Measurements from ENCODE around the gene FSTL4.
A peak's percentile ranks its signal among the peaks of the same experiment; 100 is the strongest.
"Not testable (repeated sequence)": the region's sequence is repeated elsewhere in the genome, so short reads cannot be mapped to it uniquely, and the experiment has no call there.

FSTL4 gene

GRCh38 chr5:133552925-133553525, 59.3 kb downstream of the FSTL4 start:
- DNase-seq (ENCODE audit: low spot score): peak; percentile 64

- DNase-seq (ENCODE audit: low spot score): no peak
Observed at GRCh38 chr5:133546500-133546899, 65.8 kb downstream of the FSTL4 start.

- DNase-seq (ENCODE audit: low spot score): no peak
Observed at GRCh38 chr5:133544346-133544745, 68.0 kb downstream of the FSTL4 start.

GRCh38 chr5:133539818-133540217, 72.5 kb downstream of the FSTL4 start:
- no peak for DNase-seq (ENCODE audit: low spot score)

- no peak for DNase-seq (ENCODE audit: low spot score)
Observed at GRCh38 chr5:133538718-133539117, 73.6 kb downstream of the FSTL4 start.

GRCh38 chr5:133535241-133535929, 77.0 kb downstream of the FSTL4 start:
- not testable (repeated sequence) for DNase-seq (ENCODE audit: low spot score)

GRCh38 chr5:133534566-133534965, 77.8 kb downstream of the FSTL4 start:
- no peak for DNase-seq (ENCODE audit: low spot score)

GRCh38 chr5:133533541-133533940, 78.8 kb downstream of the FSTL4 start:
- DNase-seq (ENCODE audit: low spot score): no peak

- DNase-seq (ENCODE audit: low spot score): no peak
Observed at GRCh38 chr5:133531594-133531993, 80.7 kb downstream of the FSTL4 start.

GRCh38 chr5:133531178-133531577, 81.2 kb downstream of the FSTL4 start:
- DNase-seq (ENCODE audit: low spot score): no peak

GRCh38 chr5:133530270-133530669, 82.1 kb downstream of the FSTL4 start:
- DNase-seq (ENCODE audit: low spot score): no peak

GRCh38 chr5:133528841-133529240, 83.5 kb downstream of the FSTL4 start:
- DNase-seq (ENCODE audit: low spot score): no peak

- no peak for DNase-seq (ENCODE audit: low spot score)
Observed at GRCh38 chr5:133527311-133527710, 85.0 kb downstream of the FSTL4 start.

GRCh38 chr5:133526368-133526767, 86.0 kb downstream of the FSTL4 start:
- no peak for DNase-seq (ENCODE audit: low spot score)

GRCh38 chr5:133525126-133525525, 87.2 kb downstream of the FSTL4 start:
- no peak for DNase-seq (ENCODE audit: low spot score)

GRCh38 chr5:133524666-133525065, 87.7 kb downstream of the FSTL4 start:
- no peak for DNase-seq (ENCODE audit: low spot score)

- DNase-seq (ENCODE audit: low spot score): no peak
Observed at GRCh38 chr5:133523961-133524586, 88.3 kb downstream of the FSTL4 start.

- DNase-seq (ENCODE audit: low spot score): no peak
Observed at GRCh38 chr5:133523013-133523658, 89.2 kb downstream of the FSTL4 start.

GRCh38 chr5:133521801-133522200, 90.5 kb downstream of the FSTL4 start:
- no peak for DNase-seq (ENCODE audit: low spot score)

GRCh38 chr5:133520991-133521706, 91.2 kb downstream of the FSTL4 start:
- no peak for DNase-seq (ENCODE audit: low spot score)

GRCh38 chr5:133520062-133520461, 92.3 kb downstream of the FSTL4 start:
- DNase-seq (ENCODE audit: low spot score): no peak

- DNase-seq (ENCODE audit: low spot score): no peak
Observed at GRCh38 chr5:133519191-133519590, 93.2 kb downstream of the FSTL4 start.

Data from AG08396 (cell line).